IPS DF 4.7 (cell line): ENCODE measurements around the gene TULP3.

Experiments used
- DNase-seq: peaks from one replicate; pipeline ENCODE4 v3.0.0-alpha.2; 2013; ENCODE audit warnings: low spot score; ENCODE audit errors: extremely low read depth

TULP3 gene

GRCh38 chr12:2925322-2925995, 34.8 kb downstream of the TULP3 start:
- no peak for DNase-seq

GRCh38 chr12:2930865-2931264, 40.2 kb downstream of the TULP3 start:
- DNase-seq, result no peak

- no peak for DNase-seq
Measured at GRCh38 chr12:2933586-2933985, 42.9 kb downstream of the TULP3 start.

GRCh38 chr12:2934371-2934770, 43.7 kb downstream of the TULP3 start:
- no peak for DNase-seq

- DNase-seq, result no peak
Measured at GRCh38 chr12:2936301-2936700, 45.6 kb downstream of the TULP3 start.

GRCh38 chr12:2937500-2937899, 46.8 kb downstream of the TULP3 start:
- no peak for DNase-seq

GRCh38 chr12:2939191-2939590, 48.5 kb downstream of the TULP3 start:
- DNase-seq, result no peak

GRCh38 chr12:2940564-2940963, 49.9 kb downstream of the TULP3 start:
- DNase-seq, result no peak

GRCh38 chr12:2941524-2941923, 50.8 kb downstream of the TULP3 start:
- DNase-seq, result no peak

- DNase-seq, result no peak
Measured at GRCh38 chr12:2944401-2945047, 53.8 kb downstream of the TULP3 start.

GRCh38 chr12:2949411-2949810, 58.7 kb downstream of the TULP3 start:
- DNase-seq, result no peak

GRCh38 chr12:2955888-2956287, 65.2 kb downstream of the TULP3 start:
- no peak for DNase-seq

GRCh38 chr12:2957816-2958431, 67.2 kb downstream of the TULP3 start:
- DNase-seq, result no peak

- no peak for DNase-seq
Measured at GRCh38 chr12:2958432-2959191, 67.9 kb downstream of the TULP3 start.

GRCh38 chr12:2959192-2959504, 68.5 kb downstream of the TULP3 start, which contains the start of gene TEAD4:
Gene TEAD4 (plus strand): TSS chr12:2959397.
- no peak for DNase-seq

- DNase-seq, result no peak
Measured at GRCh38 chr12:2959505-2960389, 69.1 kb downstream of the TULP3 start.

GRCh38 chr12:2960390-2960956, 69.8 kb downstream of the TULP3 start:
- DNase-seq, result no peak

- DNase-seq, result no peak
Measured at GRCh38 chr12:2960996-2961616, 70.4 kb downstream of the TULP3 start.

- DNase-seq, result no peak
Measured at GRCh38 chr12:2961705-2962104, 71.0 kb downstream of the TULP3 start.

- DNase-seq, result no peak
Measured at GRCh38 chr12:2963154-2963759, 72.6 kb downstream of the TULP3 start.
